HEK293T (cell line): ENCODE data around the gene ZMIZ2.

Experiments
- BHLHE40 ChIP-seq: fragments of 450-650 bp; IDR thresholded peaks from 2 replicates; pipeline ENCODE4 v1.6.1; 2016; ENCODE audit warnings: mild to moderate bottlenecking, moderate library complexity, borderline replicate concordance
- CTBP1 ChIP-seq: fragments of 450-650 bp; IDR thresholded peaks from 2 replicates; pipeline ENCODE4 v1.6.1; 2016; ENCODE audit warnings: borderline replicate concordance
- ELF4 ChIP-seq: fragments of 450-650 bp; IDR thresholded peaks from 2 replicates; pipeline ENCODE4 v1.6.1; 2017; ENCODE audit warnings: antibody characterized with exemption
- FOXA1 ChIP-seq: fragments of 450-650 bp; IDR thresholded peaks from 2 replicates; pipeline ENCODE4 v1.6.1; 2016; ENCODE audit warnings: mild to moderate bottlenecking
- FOXK2 ChIP-seq: fragments of 450-650 bp; IDR thresholded peaks from 2 replicates; pipeline ENCODE4 v1.6.1; 2016; ENCODE audit warnings: mild to moderate bottlenecking
- FOXM1 ChIP-seq: fragments of 450-650 bp; IDR thresholded peaks from 2 replicates; pipeline ENCODE4 v1.6.1; 2017; ENCODE audit warnings: mild to moderate bottlenecking, borderline replicate concordance
- HDGF ChIP-seq: fragments of 450-650 bp; IDR thresholded peaks from 2 replicates; pipeline ENCODE4 v1.6.1; 2017; ENCODE audit warnings: antibody characterized with exemption, borderline replicate concordance
- L3MBTL2 ChIP-seq: fragments of 450-650 bp; conservative IDR thresholded peaks from 2 replicates; pipeline ENCODE4 v1.6.1; 2016; ENCODE audit warnings: mild to moderate bottlenecking
- LEF1 ChIP-seq: fragments of 450-650 bp; IDR thresholded peaks from 2 replicates; pipeline ENCODE4 v1.6.1; 2017; ENCODE audit warnings: mild to moderate bottlenecking, borderline replicate concordance
- NFRKB ChIP-seq: fragments of 450-650 bp; IDR thresholded peaks from 2 replicates; pipeline ENCODE4 v1.6.1; 2016; ENCODE audit warnings: mild to moderate bottlenecking, moderate library complexity
- SP1 ChIP-seq: fragments of 450-650 bp; IDR thresholded peaks from 2 replicates; pipeline ENCODE4 v1.6.1; 2017
- TF ChIP-seq, protein P1 (sequence below): fragments of 450-650 bp; IDR thresholded peaks from 2 replicates; pipeline ENCODE4 v1.6.1; 2016

GRCh38 chr7:44713680-44714335 is 34.8 kb upstream of the ZMIZ2 start:
- TF ChIP-seq CTBP1 = no peak
- no peak for TF ChIP-seq ELF4
- no peak for TF ChIP-seq L3MBTL2
- TF ChIP-seq FOXA1 = no peak
- TF ChIP-seq, protein P1, sequence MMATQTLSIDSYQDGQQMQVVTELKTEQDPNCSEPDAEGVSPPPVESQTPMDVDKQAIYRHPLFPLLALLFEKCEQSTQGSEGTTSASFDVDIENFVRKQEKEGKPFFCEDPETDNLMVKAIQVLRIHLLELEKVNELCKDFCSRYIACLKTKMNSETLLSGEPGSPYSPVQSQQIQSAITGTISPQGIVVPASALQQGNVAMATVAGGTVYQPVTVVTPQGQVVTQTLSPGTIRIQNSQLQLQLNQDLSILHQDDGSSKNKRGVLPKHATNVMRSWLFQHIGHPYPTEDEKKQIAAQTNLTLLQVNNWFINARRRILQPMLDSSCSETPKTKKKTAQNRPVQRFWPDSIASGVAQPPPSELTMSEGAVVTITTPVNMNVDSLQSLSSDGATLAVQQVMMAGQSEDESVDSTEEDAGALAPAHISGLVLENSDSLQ = no peak
- no peak for TF ChIP-seq BHLHE40
- TF ChIP-seq HDGF = no peak
- TF ChIP-seq LEF1 = no peak
- TF ChIP-seq NFRKB = no peak
- no peak for TF ChIP-seq FOXM1
- TF ChIP-seq FOXK2 = no peak
- no peak for TF ChIP-seq SP1
